DOHH2 (cell line): Measurements from ENCODE around the gene HSD3B7.
A peak's percentile ranks its signal among the peaks of the same experiment; 100 is the strongest.

Source experiments
- CTCF ChIP-seq: fragments of 200-600 bp; sonication (generic); IDR thresholded peaks from one replicate; pipeline ENCODE4 v1.5.1; 2014; ENCODE audit warnings: antibody characterized with exemption, mild to moderate bottlenecking, low read depth, low read length; ENCODE audit not compliant: poor library complexity, severe bottlenecking
- EZH2phosphoT487 ChIP-seq: fragments of 200-600 bp; sonication (generic); IDR thresholded peaks from 2 replicates; pipeline ENCODE4 v1.6.1; 2017; ENCODE audit warnings: borderline replicate concordance, mild to moderate bottlenecking, antibody characterized with exemption, low read length, moderate library complexity, mixed read lengths

GRCh38 chr16:30941600-30942425 lies 43.2 kb upstream of the HSD3B7 start:
- TF ChIP-seq CTCF (peak; percentile 96), EZH2phosphoT487 (no peak)
